PFSK-1 (cell line): ENCODE measurements around the gene SYNDIG1.

Experiments
- POLR2AphosphoS5 ChIP-seq: IDR thresholded peaks from 2 replicates; pipeline ENCODE4 v1.6.1; 2012; ENCODE audit warnings: low read depth, mild to moderate bottlenecking, control low read depth, low read length, moderate library complexity
- REST ChIP-seq, 2 experiments: IDR thresholded peaks; 2 replicates each; pipeline versions ENCODE4 v1.6.1 to v1.8.0; 2011 to 2012; ENCODE audit warnings: low read depth in 2 of 2, low read length in 2 of 2, control low read depth in 1 of 2, inconsistent platforms in 1 of 2, mild to moderate bottlenecking in 1 of 2, moderate library complexity in 1 of 2; ENCODE audit not compliant: insufficient read depth in 1 of 2
- SIN3A ChIP-seq: IDR thresholded peaks from 2 replicates; pipeline ENCODE4 v1.6.1; 2012; ENCODE audit warnings: mild to moderate bottlenecking, low read length, moderate library complexity, borderline replicate concordance; ENCODE audit not compliant: insufficient read depth
- TAF1 ChIP-seq: IDR thresholded peaks from 2 replicates; pipeline ENCODE4 v1.6.1; 2012; ENCODE audit warnings: low read length, control low read depth, borderline replicate concordance; ENCODE audit not compliant: insufficient read depth

DNA sequence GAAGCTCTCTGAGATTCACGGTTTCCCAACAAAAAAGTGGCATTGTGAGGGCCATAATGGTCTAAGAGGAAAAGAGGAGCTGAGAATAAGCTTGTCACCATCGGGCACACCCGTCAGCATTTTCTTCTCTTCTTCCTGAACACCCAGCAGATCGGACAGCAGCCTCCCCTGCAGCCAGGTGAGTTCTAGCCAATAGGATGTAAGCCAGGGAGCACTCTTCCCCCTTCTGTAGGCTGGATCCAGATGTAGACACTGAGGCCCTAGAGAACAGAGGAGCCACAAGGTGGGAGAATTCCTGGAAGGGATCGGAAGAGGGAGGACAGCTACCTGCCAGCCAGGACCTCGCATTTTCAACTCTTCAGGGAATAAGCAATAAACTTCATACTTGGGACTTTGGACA is 228.0 kb downstream of the SYNDIG1 start:
- no peak for TF ChIP-seq SIN3A
- no peak for TF ChIP-seq POLR2AphosphoS5
- no peak for TF ChIP-seq TAF1
- TF ChIP-seq REST (IDR thresholded peaks at IDR 0.05; ENCODE audit: insufficient read depth in 1 of 2, low read depth in 2 of 2, low read length in 2 of 2) = no peak
